Measurements from ENCODE around the gene SOX1.

SOX1 gene

DNA sequence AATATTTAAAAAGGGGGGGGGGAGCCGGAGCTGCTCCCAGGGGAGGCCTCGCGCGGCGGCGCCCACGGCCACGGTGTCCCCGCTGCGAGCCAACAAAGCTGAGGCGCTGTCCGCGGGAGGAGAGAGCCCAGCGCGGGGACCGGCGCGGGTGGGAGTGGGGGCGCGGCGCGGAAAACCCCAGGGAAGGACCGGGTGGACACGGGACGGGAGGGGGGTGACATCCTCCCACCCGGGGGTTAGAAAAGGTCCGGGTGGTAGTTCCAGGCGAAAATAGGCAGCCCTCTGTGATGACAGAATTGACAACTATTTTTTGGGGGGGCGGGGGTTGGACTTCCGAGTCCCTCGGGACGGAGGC lies 11.1 kb upstream of the SOX1 start:
- peaks cover 2% of the 10 kb centered on the region for H3K9me3 Mint-ChIP-seq

GRCh38 chr13:112056284-112056727 lies 10.6 kb upstream of the SOX1 start:
- Mint-ChIP-seq H3K27me3 (peaks cover 86% of the 10 kb centered on the region), H3K4me1 (no peaks in the 10 kb centered on the region), H3K36me3 (no peaks in the 10 kb centered on the region), H3K9me3 (peaks cover 2% of the 10 kb centered on the region), H3K27ac (no peak overlapping the region), H3K4me3 (no peak overlapping the region)
- no peak for ATAC-seq

More for the DNA sequence above, 11.1 kb upstream of the SOX1 start:
- Mint-ChIP-seq H3K4me3 (no peak overlapping the region), H3K4me1 (no peaks in the 10 kb centered on the region), H3K27me3 (peaks cover 85% of the 10 kb centered on the region), H3K27ac (no peak overlapping the region), H3K36me3 (no peaks in the 10 kb centered on the region)
- ATAC-seq: peak; percentile 31

DNA sequence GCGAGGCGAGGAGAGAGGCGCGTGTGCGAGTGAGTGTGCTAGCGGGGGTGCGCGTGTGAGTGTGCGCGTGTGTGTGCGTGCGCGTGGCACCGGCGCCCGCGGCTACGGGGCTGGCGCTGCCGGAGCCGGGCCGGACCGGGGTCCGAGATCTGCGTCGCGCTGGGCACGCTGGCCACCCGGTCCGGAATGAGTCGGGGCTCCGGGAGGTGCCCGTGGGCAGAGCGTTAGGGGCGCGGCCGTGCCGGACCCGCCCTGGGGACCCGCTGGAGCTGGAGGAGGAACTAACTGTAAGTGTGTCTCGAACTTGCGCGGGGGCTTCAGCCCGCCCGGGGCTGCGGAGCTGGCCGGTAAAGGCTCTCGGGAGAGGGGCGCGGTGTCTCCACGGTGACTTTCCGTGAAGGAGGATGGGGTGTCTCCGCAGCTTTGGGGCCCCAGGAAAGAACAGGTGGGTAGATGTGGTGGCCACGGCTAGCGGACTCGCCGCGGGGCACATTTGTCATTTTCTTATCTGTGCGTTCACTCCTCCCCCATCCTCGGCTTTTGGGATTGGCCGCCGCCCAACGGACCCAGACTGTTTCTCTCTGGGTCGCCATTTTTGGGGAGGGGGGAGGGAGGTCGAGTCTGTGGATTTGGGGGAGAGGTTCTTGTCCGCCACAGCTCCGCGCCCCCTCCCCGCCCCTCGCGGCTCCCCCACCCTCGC lies 10.1 kb upstream of the SOX1 start:
- no peak for ATAC-seq
- Mint-ChIP-seq H3K27ac (no peak overlapping the region), H3K9me3 (peaks cover 2% of the 10 kb centered on the region), H3K4me3 (no peak overlapping the region), H3K36me3 (no peaks in the 10 kb centered on the region), H3K4me1 (no peaks in the 10 kb centered on the region), H3K27me3 (peaks cover 87% of the 10 kb centered on the region)

- Mint-ChIP-seq H3K9me3 (peaks cover 2% of the 10 kb centered on the region), H3K36me3 (no peaks in the 10 kb centered on the region), H3K27me3 (peaks cover 87% of the 10 kb centered on the region), H3K27ac (no peak overlapping the region), H3K4me1 (no peaks in the 10 kb centered on the region), H3K4me3 (no peak overlapping the region)
- no peak for ATAC-seq
Measured at GRCh38 chr13:112057439-112057735, 9.6 kb upstream of the SOX1 start.

GRCh38 chr13:112057736-112058518 lies 9.0 kb upstream of the SOX1 start:
- H3K27me3 Mint-ChIP-seq: peaks cover 87% of the 10 kb centered on the region
- no peak overlapping the region for H3K4me3 Mint-ChIP-seq
- no peak overlapping the region for H3K27ac Mint-ChIP-seq
- ATAC-seq: no peak
- H3K4me1 Mint-ChIP-seq: no peaks in the 10 kb centered on the region
- H3K9me3 Mint-ChIP-seq: peaks cover 2% of the 10 kb centered on the region
- H3K36me3 Mint-ChIP-seq: no peaks in the 10 kb centered on the region

GRCh38 chr13:112058519-112058873 lies 8.5 kb upstream of the SOX1 start:
- H3K9me3 Mint-ChIP-seq: no peaks in the 10 kb centered on the region
- H3K36me3 Mint-ChIP-seq: no peaks in the 10 kb centered on the region
- H3K27ac Mint-ChIP-seq: no peak overlapping the region
- no peak overlapping the region for H3K4me3 Mint-ChIP-seq
- no peaks in the 10 kb centered on the region for H3K4me1 Mint-ChIP-seq
- H3K27me3 Mint-ChIP-seq: peaks cover 87% of the 10 kb centered on the region
- no peak for ATAC-seq

DNA sequence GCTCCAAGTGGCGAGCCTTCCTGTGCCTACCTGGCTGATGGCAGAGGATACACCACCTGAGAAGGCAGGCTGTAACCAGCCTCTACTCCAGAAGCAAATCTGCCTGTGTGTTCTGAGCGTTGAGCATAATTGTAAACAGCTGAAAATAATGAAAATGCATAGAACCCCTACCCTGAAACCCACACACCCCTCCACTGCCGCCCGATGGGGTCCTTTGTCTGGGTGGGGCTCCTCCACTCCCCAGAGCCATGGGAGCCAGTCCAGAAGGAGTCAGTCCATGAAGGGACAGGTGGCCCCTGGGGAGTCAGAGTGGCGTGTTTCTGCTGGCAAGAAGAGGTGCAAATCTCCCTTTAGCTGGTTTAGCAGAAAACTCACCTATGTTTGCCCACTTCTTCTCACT lies 8.0 kb upstream of the SOX1 start:
- no peak overlapping the region for H3K4me3 Mint-ChIP-seq
- H3K4me1 Mint-ChIP-seq: no peaks in the 10 kb centered on the region
- no peak for ATAC-seq
- H3K27ac Mint-ChIP-seq: no peak overlapping the region
- no peaks in the 10 kb centered on the region for H3K36me3 Mint-ChIP-seq
- H3K27me3 Mint-ChIP-seq: peaks cover 87% of the 10 kb centered on the region
- no peaks in the 10 kb centered on the region for H3K9me3 Mint-ChIP-seq

DNA sequence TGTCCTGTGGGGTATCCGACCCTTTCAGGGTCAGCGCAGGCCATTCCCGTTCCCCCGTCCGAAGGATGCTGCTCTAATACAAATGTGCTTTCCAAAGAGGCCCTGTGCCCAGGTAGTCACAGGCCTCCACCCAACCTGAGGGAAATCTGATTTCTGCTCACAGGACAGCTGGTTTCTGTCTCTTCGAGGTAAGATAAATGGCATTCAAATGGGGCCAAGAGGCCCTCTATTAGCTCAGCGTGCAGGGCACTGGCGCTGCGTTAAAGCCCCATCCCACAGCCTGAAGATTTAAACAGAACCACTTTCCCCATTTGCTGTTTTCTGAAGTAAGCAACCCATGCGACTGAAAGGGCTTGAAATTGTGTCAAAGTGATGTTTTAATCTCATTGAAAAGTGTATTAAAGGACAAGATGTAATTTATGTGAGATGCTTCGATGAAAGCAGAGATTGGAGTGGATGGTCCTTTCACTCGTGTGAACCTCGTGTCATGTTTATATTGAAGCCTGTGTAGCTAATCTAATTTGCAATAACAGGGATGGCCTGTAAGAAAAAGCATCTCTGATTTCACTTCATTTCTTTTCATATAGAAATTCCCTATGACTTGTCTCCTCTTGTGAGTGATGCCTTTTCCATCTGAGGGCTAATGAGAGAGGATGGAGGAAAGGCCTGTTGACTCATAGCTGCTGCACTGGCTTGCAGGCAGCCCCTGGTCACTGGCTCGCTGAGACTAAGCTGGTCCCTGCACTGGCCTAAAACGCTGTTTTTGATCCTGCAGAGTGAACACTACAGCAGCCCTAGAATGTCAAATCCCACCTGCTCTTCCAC lies 7.3 kb upstream of the SOX1 start:
- ATAC-seq: no peak
- no peak overlapping the region for H3K27ac Mint-ChIP-seq
- H3K9me3 Mint-ChIP-seq: no peaks in the 10 kb centered on the region
- no peak overlapping the region for H3K4me3 Mint-ChIP-seq
- no peaks in the 10 kb centered on the region for H3K4me1 Mint-ChIP-seq
- peaks cover 92% of the 10 kb centered on the region for H3K27me3 Mint-ChIP-seq
- H3K36me3 Mint-ChIP-seq: no peaks in the 10 kb centered on the region

DNA sequence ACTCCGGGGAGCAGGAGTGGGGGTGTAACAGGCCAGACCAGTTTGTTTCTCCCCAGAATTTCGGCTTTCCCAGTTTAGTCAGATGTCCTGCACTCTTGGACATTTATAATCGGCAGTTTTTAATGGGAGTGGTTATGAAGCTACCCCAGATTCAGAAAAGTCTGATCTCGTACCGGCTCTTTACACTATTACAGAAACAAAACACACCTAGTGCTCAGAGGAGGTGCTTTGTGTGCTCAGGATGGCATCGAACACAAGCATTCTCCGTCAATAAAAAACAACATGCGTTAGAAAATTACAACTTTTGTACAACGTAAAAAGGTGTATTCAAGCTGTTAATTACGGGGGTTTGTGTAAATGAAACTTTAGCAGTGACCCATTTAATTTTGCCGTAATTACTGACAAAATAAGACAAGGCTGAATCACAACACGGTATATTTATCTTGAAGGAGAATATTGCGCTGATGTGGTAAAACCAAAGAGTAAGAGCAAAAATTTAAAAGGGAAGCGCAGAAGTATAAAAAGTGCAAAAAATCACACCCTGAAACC lies 6.6 kb upstream of the SOX1 start:
- H3K9me3 Mint-ChIP-seq: no peaks in the 10 kb centered on the region
- no peak overlapping the region for H3K27ac Mint-ChIP-seq
- ATAC-seq: no peak
- no peaks in the 10 kb centered on the region for H3K36me3 Mint-ChIP-seq
- no peak overlapping the region for H3K4me3 Mint-ChIP-seq
- H3K27me3 Mint-ChIP-seq: peaks cover 89% of the 10 kb centered on the region
- H3K4me1 Mint-ChIP-seq: no peaks in the 10 kb centered on the region

GRCh38 chr13:112060899-112061366 lies 6.0 kb upstream of the SOX1 start:
- no peak overlapping the region for H3K27ac Mint-ChIP-seq
- H3K4me3 Mint-ChIP-seq: no peak overlapping the region
- no peak for ATAC-seq
- H3K9me3 Mint-ChIP-seq: no peaks in the 10 kb centered on the region
- H3K36me3 Mint-ChIP-seq: no peaks in the 10 kb centered on the region
- peaks cover 89% of the 10 kb centered on the region for H3K27me3 Mint-ChIP-seq
- no peaks in the 10 kb centered on the region for H3K4me1 Mint-ChIP-seq

GRCh38 chr13:112061367-112062061 lies 5.4 kb upstream of the SOX1 start:
- no peaks in the 10 kb centered on the region for H3K9me3 Mint-ChIP-seq
- no peak overlapping the region for H3K27ac Mint-ChIP-seq
- peaks cover 91% of the 10 kb centered on the region for H3K27me3 Mint-ChIP-seq
- H3K36me3 Mint-ChIP-seq: no peaks in the 10 kb centered on the region
- no peak overlapping the region for H3K4me3 Mint-ChIP-seq
- no peak for ATAC-seq
- no peaks in the 10 kb centered on the region for H3K4me1 Mint-ChIP-seq

DNA sequence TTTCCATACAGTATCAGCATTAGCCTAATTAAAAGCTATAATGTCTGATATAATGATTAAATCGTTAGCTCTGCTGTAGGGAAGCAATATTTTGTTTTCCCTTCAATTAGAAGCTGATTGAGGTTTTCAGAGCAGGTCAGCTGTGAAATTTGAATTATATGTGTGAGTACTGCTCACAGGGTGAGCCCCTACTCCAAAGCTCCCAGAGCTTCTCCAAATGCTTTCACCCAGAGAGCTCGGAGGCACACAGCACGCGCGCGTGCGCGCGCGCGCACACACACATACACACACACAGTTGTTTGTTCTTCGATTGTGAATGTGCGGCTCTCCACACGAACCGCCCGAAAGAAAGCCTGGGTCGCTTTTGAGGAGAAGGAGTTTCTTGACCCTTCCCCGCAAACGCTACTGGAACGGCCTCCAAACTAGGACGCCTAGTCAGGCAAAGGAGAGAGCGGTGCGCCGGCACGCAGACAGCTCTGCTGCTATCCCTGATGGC lies 4.8 kb upstream of the SOX1 start:
- ATAC-seq: no peak
- no peak overlapping the region for H3K27ac Mint-ChIP-seq
- H3K27me3 Mint-ChIP-seq: peaks cover 85% of the 10 kb centered on the region
- H3K36me3 Mint-ChIP-seq: no peaks in the 10 kb centered on the region
- H3K4me3 Mint-ChIP-seq: no peak overlapping the region
- no peaks in the 10 kb centered on the region for H3K9me3 Mint-ChIP-seq
- no peaks in the 10 kb centered on the region for H3K4me1 Mint-ChIP-seq

DNA sequence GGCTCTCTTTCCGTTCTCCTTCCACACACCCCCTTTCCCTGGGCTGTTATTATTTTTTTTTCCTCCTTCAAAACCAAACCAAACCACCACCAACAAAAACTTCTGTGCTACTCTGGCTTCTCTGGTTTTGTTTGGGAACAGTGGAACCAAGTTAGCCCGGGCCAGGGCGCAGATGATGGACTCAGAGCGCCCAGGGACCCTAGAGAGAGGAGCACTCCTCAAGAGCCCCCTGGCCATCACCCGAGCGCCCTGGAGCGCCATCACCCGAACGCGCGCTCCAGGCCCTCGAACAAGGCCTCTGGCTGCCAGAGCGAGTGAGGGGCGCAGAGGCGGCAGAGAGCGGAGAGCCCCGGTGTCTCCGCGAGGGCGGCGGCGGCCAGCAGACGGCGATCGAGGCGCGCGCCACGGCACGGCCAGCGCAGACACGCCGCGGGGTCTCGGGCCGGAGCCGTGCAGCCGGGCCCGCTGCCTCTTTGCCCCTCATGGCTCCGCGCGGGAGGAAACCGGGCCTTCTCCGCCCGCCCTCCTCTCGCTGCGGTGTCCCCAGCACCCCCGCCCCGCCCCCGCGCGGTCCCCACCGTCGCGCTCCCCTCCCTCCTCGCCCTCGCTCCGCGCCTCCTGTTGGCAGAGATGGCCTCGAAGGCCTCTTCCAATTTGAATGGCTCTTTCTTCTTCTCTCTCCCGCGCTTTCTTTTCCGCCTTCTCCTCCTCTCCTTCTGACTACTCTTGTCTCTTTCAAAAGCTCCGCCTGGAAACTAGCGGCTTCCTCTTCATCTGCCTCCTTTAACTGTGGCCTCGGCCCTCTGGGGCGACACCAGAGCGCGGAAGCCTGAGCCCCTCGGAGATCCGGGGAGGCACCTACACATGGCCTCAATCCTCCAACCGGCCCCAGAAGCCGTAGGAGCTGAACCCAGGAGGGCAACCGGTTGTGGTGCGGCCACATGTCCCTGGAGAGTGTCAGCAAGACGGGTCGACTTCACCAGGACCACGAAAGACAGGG lies 4.1 kb upstream of the SOX1 start:
- H3K27ac Mint-ChIP-seq: peak overlapping the region; percentile 2
- no peak overlapping the region for H3K4me3 Mint-ChIP-seq
- no peaks in the 10 kb centered on the region for H3K4me1 Mint-ChIP-seq

DNA sequence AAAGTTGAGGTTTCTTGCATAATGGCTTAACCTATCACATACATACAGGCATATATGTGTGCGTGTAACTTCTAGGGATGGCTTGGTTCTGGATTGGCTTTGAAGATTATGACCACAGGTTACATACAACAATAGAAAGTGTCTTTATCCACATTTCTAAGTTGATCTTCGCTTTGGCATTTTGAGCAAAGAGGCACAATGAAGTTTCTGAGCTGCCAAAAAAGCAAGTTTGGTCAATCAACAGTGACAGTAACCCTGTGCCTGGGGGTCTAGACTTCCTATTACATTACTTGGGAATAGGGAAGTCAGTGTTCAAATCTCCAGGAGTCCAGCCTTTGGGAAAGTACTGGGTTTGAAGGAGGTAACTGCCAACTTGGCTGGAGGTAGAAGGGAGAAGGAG lies 3.1 kb upstream of the SOX1 start:
- H3K4me1 Mint-ChIP-seq: no peaks in the 10 kb centered on the region
- no peak overlapping the region for H3K4me3 Mint-ChIP-seq
- peaks cover 71% of the 10 kb centered on the region for H3K27me3 Mint-ChIP-seq
- no peaks in the 10 kb centered on the region for H3K36me3 Mint-ChIP-seq
- no peaks in the 10 kb centered on the region for H3K9me3 Mint-ChIP-seq
- H3K27ac Mint-ChIP-seq: no peak overlapping the region
- ATAC-seq: no peak

More for the DNA sequence above, 4.1 kb upstream of the SOX1 start:
- Mint-ChIP-seq H3K36me3 (no peaks in the 10 kb centered on the region), H3K9me3 (no peaks in the 10 kb centered on the region), H3K27me3 (peaks cover 80% of the 10 kb centered on the region)
- ATAC-seq: no peak
